GM15510 (cell line): Measurements from ENCODE around the gene USP28.

Experiments used
- POLR2A ChIP-seq: IDR thresholded peaks from 3 replicates; pipeline ENCODE4 v1.6.1; 2011; ENCODE audit warnings: borderline replicate concordance; ENCODE audit not compliant: insufficient read length; ENCODE audit errors: extremely low read depth

The USP28 gene, protein sequence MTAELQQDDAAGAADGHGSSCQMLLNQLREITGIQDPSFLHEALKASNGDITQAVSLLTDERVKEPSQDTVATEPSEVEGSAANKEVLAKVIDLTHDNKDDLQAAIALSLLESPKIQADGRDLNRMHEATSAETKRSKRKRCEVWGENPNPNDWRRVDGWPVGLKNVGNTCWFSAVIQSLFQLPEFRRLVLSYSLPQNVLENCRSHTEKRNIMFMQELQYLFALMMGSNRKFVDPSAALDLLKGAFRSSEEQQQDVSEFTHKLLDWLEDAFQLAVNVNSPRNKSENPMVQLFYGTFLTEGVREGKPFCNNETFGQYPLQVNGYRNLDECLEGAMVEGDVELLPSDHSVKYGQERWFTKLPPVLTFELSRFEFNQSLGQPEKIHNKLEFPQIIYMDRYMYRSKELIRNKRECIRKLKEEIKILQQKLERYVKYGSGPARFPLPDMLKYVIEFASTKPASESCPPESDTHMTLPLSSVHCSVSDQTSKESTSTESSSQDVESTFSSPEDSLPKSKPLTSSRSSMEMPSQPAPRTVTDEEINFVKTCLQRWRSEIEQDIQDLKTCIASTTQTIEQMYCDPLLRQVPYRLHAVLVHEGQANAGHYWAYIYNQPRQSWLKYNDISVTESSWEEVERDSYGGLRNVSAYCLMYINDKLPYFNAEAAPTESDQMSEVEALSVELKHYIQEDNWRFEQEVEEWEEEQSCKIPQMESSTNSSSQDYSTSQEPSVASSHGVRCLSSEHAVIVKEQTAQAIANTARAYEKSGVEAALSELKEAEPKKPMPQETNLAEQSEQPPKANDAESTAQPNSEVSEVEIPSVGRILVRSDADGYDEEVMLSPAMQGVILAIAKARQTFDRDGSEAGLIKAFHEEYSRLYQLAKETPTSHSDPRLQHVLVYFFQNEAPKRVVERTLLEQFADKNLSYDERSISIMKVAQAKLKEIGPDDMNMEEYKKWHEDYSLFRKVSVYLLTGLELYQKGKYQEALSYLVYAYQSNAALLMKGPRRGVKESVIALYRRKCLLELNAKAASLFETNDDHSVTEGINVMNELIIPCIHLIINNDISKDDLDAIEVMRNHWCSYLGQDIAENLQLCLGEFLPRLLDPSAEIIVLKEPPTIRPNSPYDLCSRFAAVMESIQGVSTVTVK

DNA sequence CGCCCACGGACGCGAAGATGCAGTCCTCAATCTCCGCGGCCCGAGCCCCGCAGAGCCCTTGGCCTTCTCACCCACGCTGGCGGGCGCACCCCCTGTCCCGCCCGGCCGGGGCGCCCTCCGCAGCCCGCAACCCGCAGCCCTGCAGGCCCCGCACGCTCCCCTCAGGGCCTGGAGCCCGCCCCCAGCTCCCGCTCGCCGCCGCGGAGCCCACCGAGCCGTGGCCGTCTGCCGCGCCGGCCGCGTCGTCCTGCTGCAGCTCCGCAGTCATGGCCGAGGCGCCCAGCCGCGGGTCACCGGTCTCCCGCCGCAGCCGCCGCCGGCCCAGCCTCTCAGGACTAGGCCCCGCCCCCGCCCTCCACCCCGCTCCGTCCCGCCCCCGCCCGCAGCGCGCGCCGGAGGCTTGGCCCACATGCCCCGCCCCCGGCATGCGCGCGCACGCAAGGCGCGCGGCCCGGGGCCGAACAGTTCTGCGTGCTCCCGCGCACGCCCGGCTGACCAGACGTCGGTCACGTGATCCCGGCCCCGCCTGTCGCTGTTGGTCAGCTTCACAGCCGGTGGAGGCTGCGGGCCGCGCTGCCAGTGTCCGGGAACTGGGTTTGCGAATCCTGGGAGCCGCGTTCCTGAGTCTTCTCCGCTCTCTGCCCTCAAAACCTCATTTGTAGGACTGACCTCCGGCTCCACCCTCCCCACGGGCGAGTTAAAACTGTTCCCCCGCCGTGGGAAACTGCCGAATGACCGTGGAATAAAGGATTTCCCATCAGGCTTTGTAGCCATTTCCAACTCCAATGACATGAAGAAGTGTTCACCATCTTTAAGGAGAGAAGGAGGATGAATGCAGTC lies at the start of gene USP28:
Gene USP28, minus strand, starts transcription at position 339 of the 840 bp plus-strand sequence. Its CDS starts 71 bp downstream, at position 268.
- peak; percentile 98 for TF ChIP-seq POLR2A

DNA sequence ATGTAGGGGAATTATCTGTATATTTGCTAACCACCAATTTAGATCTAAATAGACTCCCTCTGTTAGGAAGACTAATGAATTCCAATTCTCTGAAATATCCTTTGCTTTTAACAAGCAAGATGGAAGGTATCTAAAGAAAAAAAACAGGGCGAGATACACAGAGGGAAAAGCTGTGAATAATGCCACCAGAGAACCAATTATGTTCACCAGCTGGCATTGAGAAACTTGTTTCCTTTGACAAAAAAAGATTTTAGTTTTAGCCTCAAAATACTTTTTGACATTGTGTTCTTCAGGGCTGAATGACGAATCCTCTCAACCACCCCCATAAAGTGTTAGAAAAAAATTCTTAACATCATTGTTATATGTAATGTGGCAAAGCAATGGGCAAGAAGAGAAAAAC lies 48.2 kb upstream of the USP28 start:
- no peak for TF ChIP-seq POLR2A

DNA sequence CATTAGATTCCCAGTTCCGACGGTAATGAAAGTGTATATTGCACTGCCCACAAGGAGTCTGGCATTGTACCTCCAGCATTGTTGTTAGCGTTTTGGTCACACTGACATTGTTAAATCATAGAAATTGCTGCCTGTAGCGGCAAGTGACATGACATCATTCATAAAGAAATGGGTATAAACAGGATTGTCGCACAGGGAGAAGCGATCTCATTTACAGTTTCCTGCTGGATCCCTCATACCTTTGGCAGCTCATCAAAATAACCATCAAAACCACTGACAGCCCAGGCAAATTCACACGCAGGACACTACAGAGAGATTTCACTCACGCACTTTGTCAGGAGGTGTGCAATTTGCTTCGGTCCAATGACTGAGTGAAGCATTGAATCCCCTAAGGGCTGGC lies 32.7 kb upstream of the USP28 start:
- TF ChIP-seq POLR2A = no peak

DNA sequence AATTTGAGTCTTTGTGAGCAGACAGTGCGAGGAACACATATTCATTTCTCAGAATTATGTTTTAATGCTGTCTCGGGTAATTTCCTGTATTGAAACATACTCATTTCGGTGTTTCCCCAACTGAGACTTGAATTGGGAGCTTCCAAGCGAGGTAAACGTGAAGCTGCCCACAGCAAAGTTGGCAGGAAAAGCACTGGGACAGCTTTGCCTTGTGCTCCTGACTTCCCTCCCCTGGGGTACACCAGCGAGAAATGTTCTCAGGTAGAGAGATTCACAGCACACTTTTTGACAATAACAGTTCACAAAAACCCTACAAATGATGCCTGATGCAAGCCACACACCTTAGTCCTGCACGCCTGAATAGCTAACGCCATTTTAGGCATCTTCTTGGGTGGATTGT lies 32.3 kb upstream of the USP28 start:
- TF ChIP-seq POLR2A = no peak

DNA sequence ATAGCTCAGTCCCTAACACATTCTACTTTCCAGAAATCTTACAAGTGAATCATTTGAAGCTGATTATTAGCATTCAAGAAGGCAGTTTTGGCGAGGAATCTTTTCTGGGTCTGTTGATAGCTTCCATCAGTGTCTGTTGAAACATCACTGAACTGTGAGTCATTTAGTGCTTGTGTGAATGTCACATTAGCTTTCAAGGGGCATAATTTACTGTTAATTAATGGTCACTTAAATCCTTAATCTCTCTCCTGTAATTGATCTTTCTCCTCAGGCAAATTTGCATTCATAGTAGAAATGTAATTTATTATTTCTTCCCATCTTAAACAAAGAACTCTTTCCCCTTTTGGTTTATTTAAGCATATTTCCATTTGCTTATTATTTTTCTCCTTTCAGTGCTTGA lies 31.8 kb upstream of the USP28 start:
- no peak for TF ChIP-seq POLR2A

DNA sequence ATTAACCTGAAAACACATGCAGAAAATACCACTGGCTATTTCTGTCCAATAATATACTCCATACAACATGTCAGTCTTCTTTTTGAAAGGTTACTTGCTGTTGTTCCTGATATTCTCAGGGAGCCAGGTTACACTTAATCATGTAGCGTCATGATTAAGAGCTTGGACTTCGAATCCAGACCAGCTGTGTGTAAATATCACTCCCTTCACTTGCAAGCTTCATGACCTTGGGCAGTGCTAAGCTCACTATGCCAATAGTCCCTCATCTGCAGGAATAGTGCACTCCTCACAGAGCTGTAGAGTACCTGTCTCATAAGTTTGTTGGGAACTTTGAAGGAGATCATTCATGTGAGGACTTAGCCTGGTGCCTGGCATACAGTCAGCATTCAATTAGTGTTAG lies 31.1 kb upstream of the USP28 start:
- TF ChIP-seq POLR2A = no peak

DNA sequence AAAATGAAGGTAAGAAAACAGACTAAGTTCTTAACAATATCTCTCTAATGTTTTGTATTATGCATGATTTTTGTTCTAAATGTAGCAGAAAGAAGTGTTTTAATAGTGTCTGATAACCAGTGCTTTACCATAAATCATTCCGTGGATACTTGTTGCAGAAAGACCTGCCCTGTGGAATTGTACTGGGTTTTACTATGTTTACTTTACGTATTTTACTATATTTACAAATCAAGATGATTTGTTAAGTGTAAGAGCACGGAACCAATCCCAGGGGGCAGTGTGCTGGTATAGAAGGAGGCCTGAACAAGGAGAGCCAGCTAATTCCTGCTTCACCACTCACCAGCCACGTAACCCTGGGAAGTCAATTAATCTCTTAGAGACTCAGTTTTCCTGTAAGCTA lies 30.7 kb upstream of the USP28 start:
- TF ChIP-seq POLR2A = no peak

DNA sequence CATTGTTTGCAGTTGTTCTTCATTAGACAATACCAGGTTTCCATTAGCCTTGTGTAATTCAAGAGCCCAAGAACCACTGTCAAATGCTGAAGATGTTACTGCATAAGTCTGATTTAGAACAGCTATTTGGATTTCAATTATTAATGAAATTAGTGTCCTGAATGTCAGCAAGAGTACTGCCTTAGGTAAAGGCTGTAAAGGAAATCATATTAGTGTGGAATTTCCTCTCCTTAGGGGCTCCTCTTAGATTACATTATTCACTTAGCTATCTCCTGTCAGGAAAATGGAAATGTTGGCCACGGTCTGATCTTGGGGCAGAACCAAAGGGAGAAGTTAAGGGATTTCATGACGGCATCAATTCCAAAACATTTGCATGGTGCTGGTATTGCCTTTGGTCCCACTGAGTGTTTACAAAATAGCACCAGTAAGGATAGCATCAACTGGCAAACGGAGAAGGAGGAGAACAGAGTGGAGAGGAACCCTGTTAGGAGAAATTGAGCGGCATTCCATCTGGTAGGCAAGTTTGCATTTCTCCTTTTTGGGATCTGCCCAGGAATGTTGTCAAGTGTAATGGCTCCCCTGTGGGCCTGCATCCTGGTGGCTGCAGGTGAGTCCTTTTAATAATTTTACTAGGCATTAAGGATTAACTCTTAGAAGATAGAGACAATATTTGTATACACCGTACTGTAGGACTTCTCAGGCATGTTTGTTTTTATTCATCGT lies 29.2 kb upstream of the USP28 start, which contains the start of gene HTR3B:
Gene HTR3B, plus strand, starts transcription at position 418 of the 723 bp plus-strand sequence. Its CDS starts 138 bp downstream, at position 556.
- TF ChIP-seq POLR2A = no peak

DNA sequence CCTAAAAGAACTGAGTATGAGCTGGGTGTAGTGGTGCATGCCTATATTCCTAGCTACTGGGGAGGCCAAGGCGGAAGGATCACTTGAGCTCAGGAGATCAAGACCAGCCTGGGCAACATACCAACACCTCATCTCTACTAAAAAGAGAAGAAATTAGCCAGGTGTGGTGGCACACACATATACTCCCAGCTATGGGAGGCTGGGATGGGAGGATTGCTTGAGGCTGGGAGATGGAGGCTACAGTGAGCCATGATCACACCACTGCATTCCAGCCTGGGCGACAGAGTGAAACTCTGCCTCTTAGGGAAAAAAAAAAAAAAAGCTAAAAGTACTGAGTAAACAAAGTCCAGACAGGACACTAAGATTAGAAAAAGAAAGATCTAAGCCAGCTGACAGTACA lies 25.8 kb upstream of the USP28 start:
- TF ChIP-seq POLR2A = no peak

DNA sequence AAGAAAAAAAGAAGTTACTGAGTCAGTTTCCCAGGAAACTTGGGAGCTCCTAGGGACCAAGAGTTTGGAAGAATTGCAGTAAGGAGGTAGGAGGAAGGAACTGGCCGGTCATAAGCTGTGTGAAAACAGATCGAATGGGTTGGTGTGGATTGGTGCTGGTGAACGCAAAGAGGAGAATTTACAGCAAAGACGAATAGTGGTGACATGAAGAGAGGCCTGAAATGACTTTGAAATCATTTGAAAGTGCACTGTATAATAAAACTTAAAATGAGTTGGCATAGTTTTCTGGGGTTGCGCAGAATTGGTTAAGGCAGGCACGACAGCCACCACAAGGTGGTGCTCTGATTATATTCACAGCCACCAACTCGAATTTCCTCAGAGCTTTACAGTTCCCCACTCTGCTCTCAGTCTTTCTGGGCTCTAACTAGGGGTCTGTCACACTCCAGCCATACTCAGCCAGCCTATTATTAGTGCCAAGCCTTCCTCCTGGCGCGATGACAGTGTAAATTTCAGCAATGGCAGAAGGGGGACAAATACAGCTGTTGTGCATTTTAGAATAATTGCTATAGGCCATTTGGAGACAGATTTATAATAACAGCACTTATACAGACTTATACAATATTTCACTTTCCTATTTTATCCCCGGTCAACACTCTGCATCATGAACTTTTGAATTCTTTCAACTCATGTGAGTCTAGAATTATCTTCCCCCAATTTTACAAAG lies 20.9 kb upstream of the USP28 start:
- TF ChIP-seq POLR2A = no peak

DNA sequence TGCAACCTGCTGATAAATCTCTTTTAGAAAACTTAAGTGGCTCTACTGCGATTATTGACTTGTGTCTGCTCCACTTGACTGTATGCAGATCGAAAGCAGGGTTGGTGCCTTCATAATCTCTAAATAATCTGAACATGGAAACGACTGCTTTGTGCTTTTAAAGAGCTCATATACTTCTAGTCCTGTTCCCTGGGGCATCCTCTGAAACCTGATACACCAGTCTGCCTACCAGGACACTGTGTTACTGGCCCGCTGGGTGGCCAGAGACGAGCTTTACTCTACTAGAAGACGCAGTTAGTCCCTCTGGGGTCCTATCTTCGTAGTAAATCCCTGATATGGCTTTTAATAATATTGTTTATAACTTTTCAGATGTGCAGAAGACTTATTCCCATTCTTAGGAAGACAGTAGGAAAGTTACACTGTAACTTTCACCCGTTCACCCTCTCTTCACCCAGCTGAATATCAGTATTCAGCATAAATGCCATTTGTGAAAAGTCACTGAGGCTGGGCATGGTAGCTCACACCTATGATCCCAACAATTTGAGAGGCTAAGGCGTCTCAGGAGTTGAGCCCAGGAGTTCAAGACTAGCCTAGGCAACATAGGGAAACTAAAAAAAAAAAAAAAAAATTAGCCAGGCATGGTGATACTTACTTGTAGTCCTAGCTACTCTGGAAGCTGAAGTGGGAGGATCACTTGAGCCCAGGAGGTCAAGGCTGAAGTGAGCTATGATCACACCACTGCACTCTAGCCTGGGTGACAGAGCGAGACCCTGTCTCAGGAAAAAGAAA lies 20.2 kb upstream of the USP28 start:
- no peak for TF ChIP-seq POLR2A

DNA sequence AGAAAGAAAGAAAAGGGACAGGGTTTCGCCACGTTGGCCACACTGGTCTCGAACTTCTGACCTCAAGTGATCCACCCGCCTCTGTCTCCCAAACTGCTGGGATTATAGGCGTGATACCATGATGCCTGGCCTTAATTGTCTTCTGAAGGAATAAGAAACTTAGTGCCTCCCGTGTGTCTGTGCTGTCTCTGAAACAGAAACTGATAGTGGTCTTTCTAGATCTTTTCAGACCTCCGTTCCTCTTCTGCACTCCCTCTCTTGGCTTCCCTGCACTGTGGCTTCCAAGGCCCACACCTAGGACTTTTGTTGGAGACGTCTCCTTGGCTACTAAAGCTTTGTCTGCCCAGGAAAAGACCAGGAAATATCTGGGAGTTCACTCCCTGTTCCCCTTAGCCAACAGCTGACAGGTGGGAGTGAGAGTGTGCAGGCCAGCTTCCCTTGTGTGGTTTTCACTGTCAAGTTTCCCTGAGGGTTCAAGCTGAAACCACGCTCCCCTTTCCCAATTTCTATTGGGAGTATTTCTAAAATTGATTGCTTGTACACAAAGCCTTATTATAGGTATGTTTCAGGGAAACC lies 19.1 kb upstream of the USP28 start:
- TF ChIP-seq POLR2A = no peak
